WTC11 (cell line): ENCODE measurements around the gene GPR183.

Experiments used
- ATF2 ChIP-seq: sonication (generic); formaldehyde crosslinking; IDR thresholded peaks from 2 replicates; pipeline ENCODE4 v1.8.1; 2022; ENCODE audit warnings: low read depth, missing genetic modification reagents, borderline replicate concordance
- CREB1 ChIP-seq: sonication (generic); formaldehyde crosslinking; IDR thresholded peaks from 2 replicates; pipeline ENCODE4 v1.8.0; 2023; ENCODE audit warnings: mild to moderate bottlenecking, missing genetic modification reagents
- CTCF ChIP-seq: fragments of 200-600 bp; IDR thresholded peaks from 2 replicates; pipeline ENCODE4 v1.8.0; 2022; ENCODE audit warnings: antibody characterized with exemption
- ELF4 ChIP-seq: sonication (generic); formaldehyde crosslinking; IDR thresholded peaks from 2 replicates; pipeline ENCODE4 v1.8.1; 2022; ENCODE audit warnings: low read depth, mild to moderate bottlenecking, moderate library complexity, missing genetic modification reagents
- ESRRA ChIP-seq: sonication (generic); formaldehyde crosslinking; IDR thresholded peaks from 2 replicates; pipeline ENCODE4 v1.8.1; 2022; ENCODE audit warnings: mild to moderate bottlenecking, missing genetic modification reagents, borderline replicate concordance
- SMAD4 ChIP-seq: sonication (generic); formaldehyde crosslinking; IDR thresholded peaks from 2 replicates; pipeline ENCODE4 v1.8.0; 2022; ENCODE audit warnings: mild to moderate bottlenecking, missing genetic modification reagents
- STAT6 ChIP-seq: sonication (generic); formaldehyde crosslinking; conservative IDR thresholded peaks from 2 replicates; pipeline ENCODE4 v1.8.1; 2023; ENCODE audit warnings: mild to moderate bottlenecking, low read depth, missing genetic modification reagents, moderate library complexity
- ZNF317 ChIP-seq: sonication (generic); formaldehyde crosslinking; IDR thresholded peaks from 2 replicates; pipeline ENCODE4 v1.8.1; 2023; ENCODE audit warnings: low read depth, mild to moderate bottlenecking, moderate library complexity, missing genetic modification reagents, borderline replicate concordance

- TF ChIP-seq CTCF: no peak
- no peak for TF ChIP-seq STAT6 (CRISPR knock-in tag)
- TF ChIP-seq ZNF317: no peak
- TF ChIP-seq ELF4 (CRISPR knock-in tag): no peak
- no peak for TF ChIP-seq ATF2
- TF ChIP-seq SMAD4 (CRISPR knock-in tag): no peak
- TF ChIP-seq ESRRA (CRISPR knock-in tag): no peak
- no peak for TF ChIP-seq CREB1 (CRISPR knock-in tag)
Measured at GRCh38 chr13:99270518-99270917, 36.7 kb downstream of the GPR183 start.
